ENCODE measurements around the gene ZIC5. TPM values are rescaled to one million over a fixed set of nuclear protein-coding genes. Genes with fewer than 3 reads are reported as not detected.

ZIC5 gene
- total RNA-seq, 1 donor from 2014 or later = not detected

DNA sequence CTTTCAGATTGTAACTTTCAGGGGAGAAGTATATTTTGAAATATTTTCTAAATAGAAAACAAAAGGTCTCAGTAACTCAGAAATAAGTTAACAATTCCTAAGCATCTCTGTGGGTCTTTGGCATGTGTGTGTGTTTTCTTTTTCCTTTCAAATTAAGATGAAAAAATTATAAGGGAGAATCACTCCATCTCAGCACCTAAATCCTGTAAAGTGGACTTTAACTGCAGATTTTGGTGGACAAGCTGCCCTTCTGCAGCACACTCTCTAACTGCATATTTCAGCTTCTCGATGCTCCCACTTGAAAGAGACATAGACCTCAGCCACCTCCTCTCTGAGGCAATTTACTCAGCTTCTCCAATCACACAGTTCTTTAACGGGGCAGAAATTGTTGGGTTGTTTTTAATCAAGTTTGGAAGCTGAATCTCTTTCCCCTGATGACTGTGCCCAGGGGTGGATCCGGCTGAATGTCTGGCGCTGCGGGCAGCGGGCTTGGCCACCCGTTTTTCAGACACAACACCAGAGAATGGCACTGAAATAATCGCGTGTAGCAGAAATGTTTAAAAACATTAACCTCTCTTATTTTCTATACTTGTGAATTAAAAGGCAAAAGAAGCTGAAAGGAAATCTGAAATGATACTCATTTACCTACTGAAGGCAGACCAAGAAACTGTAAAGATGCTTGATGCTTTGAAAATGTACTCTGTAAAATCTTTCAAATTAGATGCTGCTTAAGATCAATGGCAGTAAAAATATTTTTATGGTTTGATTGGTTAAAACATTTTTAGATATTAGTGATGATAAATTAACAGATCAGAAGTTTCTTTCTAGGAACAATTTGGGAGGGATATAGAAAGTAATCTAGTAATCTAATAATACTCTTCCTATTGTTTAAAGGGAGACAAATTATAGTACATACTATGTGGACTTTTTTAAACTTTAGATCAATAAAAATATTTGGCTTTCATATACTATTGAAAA is 22.4 kb upstream of the ZIC5 start:
- no peak overlapping the region for H3K4me3 Mint-ChIP-seq
- peaks cover 10% of the 10 kb centered on the region for H3K4me1 Mint-ChIP-seq
- H3K27ac Mint-ChIP-seq = no peak overlapping the region
- peaks cover 1% of the 10 kb centered on the region for H3K36me3 Mint-ChIP-seq (ENCODE audit: low read depth)
- H3K27me3 Mint-ChIP-seq = peaks cover 76% of the 10 kb centered on the region
- DNase-seq = no peak
- intact Hi-C loops (cut with micrococcal nuclease) = loop anchor here (2.0 to 10.0 kb wide), 3 partner anchors 13 to 241 kb away; partner anchors contain the start of gene ZIC2
- ATAC-seq (ENCODE audit: low read depth) = no peak
- ChIA-PET CTCF (no interaction called here), POLR2A (interaction anchor here (0.7 kb wide), 1 partner anchor 555 kb away, joined by 3 read pairs; no protein-coding TSS in a partner anchor)
- TF ChIP-seq, protein P1, sequence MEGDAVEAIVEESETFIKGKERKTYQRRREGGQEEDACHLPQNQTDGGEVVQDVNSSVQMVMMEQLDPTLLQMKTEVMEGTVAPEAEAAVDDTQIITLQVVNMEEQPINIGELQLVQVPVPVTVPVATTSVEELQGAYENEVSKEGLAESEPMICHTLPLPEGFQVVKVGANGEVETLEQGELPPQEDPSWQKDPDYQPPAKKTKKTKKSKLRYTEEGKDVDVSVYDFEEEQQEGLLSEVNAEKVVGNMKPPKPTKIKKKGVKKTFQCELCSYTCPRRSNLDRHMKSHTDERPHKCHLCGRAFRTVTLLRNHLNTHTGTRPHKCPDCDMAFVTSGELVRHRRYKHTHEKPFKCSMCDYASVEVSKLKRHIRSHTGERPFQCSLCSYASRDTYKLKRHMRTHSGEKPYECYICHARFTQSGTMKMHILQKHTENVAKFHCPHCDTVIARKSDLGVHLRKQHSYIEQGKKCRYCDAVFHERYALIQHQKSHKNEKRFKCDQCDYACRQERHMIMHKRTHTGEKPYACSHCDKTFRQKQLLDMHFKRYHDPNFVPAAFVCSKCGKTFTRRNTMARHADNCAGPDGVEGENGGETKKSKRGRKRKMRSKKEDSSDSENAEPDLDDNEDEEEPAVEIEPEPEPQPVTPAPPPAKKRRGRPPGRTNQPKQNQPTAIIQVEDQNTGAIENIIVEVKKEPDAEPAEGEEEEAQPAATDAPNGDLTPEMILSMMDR (IDR thresholded peaks at IDR 0.05) = no peak
- peaks cover 24% of the 10 kb centered on the region for H3K9me3 Mint-ChIP-seq

DNA sequence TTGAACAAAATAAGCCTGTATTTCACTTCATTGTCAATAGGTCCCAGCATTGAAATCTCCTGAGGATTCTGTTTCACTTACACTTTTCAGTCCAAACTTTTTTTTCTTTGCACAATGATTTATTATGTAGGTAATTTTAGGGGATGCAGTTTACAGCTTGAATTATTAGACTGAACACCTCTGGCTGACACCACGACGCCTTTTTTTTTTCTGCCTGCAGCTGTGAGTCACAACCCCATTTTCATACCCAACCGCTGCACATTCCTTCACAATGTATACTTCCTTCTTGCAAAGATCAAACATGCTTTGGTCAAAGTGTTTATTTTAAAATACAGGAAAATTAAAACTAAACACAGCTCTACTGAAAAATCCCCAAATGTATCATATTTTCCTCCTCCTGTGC is 21.4 kb upstream of the ZIC5 start:
- POLR2A ChIA-PET = interaction anchor here (0.7 kb wide), 1 partner anchor 554 kb away, joined by 3 read pairs; no protein-coding TSS in a partner anchor
- Mint-ChIP-seq H3K27ac (no peak overlapping the region), H3K4me1 (peaks cover 10% of the 10 kb centered on the region), H3K4me3 (no peak overlapping the region), H3K9me3 (peaks cover 21% of the 10 kb centered on the region), H3K36me3 (ENCODE audit: low read depth) (no peaks in the 10 kb centered on the region), H3K27me3 (peaks cover 73% of the 10 kb centered on the region)
- ATAC-seq (ENCODE audit: low read depth) (no peak), DNase-seq (no peak)
- intact Hi-C loops (cut with micrococcal nuclease) = loop anchor here (2.0 to 10.0 kb wide), 2 partner anchors 34 to 242 kb away; no protein-coding TSS in a partner anchor
- CTCF ChIA-PET = no interaction called here
- TF ChIP-seq, protein P1 (IDR thresholded peaks at IDR 0.05) = no peak

DNA sequence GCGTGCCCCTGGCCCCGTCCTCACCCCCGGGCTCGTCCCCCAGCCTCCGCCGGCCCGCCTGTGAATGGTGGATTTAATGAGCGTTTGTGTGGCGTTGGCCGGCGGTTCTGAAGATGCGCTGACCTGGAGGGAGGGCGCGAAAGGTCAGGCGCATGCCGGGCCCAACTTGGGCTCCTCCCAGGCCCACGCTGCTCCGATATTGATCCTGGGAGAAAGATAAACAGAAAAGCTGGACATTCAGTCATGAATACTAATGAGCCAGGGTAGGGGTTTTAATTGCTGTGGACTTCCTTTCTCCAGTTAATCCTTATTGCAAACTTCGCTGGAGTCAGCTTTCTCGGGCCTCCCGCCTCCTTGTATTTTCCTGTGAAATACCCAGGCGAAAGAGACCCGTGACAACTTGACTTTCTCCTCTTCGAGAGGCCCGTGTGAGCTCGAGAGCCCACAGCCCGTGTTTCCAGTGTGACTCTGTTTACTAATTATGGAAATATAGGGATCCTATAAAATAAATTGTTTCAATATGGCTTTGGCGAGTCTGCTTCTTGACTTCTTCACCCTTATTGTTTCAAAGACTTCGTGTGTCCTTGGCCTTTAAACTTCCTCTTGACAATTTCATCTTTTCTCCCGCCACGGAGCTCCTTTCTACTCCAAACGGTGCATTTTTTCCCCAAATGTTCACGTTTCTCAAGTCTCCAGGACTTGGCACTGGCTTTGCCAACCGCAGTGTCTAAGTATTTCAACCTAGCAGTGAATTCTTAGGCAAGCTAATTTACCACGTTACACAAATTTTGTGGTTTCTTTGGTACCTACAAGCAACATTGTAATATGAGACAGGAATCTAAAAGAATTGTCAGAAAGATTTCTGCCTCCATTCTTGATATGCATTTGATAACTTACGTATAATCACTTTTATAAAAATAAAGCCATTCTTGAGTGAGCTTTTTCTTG is 20.5 kb upstream of the ZIC5 start:
- no peak overlapping the region for H3K4me3 Mint-ChIP-seq
- H3K36me3 Mint-ChIP-seq (ENCODE audit: low read depth) = no peaks in the 10 kb centered on the region
- H3K27ac Mint-ChIP-seq = no peak overlapping the region
- POLR2A ChIA-PET = no interaction called here
- peaks cover 82% of the 10 kb centered on the region for H3K27me3 Mint-ChIP-seq
- ATAC-seq (ENCODE audit: low read depth) = no peak
- peaks cover 21% of the 10 kb centered on the region for H3K9me3 Mint-ChIP-seq
- TF ChIP-seq, protein P1 (IDR thresholded peaks at IDR 0.05) = no peak
- intact Hi-C loops (cut with micrococcal nuclease) = loop anchor here (2.0 to 10.0 kb wide), 2 partner anchors 33 to 243 kb away; no protein-coding TSS in a partner anchor
- CTCF ChIA-PET = no interaction called here
- no peak for DNase-seq
- peaks cover 10% of the 10 kb centered on the region for H3K4me1 Mint-ChIP-seq

DNA sequence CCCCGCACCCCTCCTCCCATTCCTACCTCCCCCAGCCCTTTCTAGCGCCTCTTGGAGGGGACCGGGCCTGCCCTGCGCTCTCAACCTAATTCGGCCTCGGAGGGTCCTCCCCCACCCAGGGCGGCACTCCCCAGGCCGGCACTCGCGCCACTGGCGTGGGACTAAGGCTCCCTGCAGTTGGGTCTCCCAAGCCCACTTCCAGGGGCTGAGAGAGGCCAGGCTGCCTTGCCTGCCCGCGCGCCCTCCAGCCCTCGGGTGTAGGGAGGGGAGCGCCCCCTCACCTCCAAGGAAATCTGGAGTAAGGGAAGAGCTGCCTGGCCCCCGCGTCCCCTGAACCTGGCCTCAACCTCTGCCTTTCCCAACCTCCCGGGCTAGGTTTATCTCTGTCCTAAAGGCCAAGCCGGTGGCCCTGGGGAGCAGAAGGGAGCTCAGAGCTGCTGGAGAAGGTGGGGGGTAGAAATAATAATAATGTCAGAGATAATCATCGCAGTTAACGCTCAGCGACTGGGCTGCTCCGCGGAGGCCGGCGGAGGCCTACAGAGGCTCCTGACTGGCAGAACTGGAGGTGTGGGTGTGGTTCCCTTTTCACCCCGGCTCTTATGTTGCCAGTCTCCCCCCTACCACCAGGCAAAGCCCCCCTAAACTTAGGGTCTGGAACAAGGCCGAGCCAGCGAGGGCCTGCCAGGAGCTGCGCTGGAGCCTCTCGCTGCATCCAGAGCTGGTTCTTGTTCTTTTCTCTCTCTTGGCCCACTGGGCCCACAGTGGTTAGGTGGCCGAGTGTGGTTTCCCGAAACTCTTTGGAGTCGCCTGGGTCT is 19.7 kb upstream of the ZIC5 start:
- Mint-ChIP-seq H3K27me3 (peaks cover 81% of the 10 kb centered on the region), H3K27ac (no peak overlapping the region), H3K4me1 (peaks cover 10% of the 10 kb centered on the region), H3K9me3 (peaks cover 18% of the 10 kb centered on the region), H3K36me3 (ENCODE audit: low read depth) (no peaks in the 10 kb centered on the region), H3K4me3 (no peak overlapping the region)
- POLR2A ChIA-PET = interaction anchor here (0.6 kb wide), 1 partner anchor 10 kb away, joined by 3 read pairs; the partner anchor contains the start of gene ZIC2
- no peak for ATAC-seq (ENCODE audit: low read depth)
- DNase-seq = no peak
- TF ChIP-seq, protein P1 (IDR thresholded peaks at IDR 0.05) = no peak
- intact Hi-C loops (cut with micrococcal nuclease) = loop anchor here (10.0 kb wide), 1 partner anchor 244 kb away; no protein-coding TSS in a partner anchor
- CTCF ChIA-PET = no interaction called here

Measured in activated B cell treated with CpG ODN at 0.5 μM for 24 hours (primary cell).